IMR-90 (cell line): ENCODE results near the gene MCMBP. TPM values are rescaled to one million over a fixed set of nuclear protein-coding genes. Genes with fewer than 3 reads are reported as not detected.

Source experiments
- ATAC-seq: fragments of 200-7000 bp; cut with Tn5 transposase; 2 replicates; pipeline ENCODE4 v1.9.1; 2020; ENCODE audit warnings: low read depth, mild to moderate bottlenecking, moderate library complexity
- BruUV-seq: library from RNA; stranded (reverse); fragments of 400-500 nt; replicated peaks from 2 replicates; lab custom pipeline; 2021; lab: Mats Ljungman, UMichigan
- CTCF ChIA-PET: fragments of 300-600 bp; formaldehyde crosslinking; extraction: SDS; loops from one replicate; lab custom pipeline; 2021; ENCODE audit warnings: antibody characterized with exemption; lab: Yijun Ruan, JAX
- POLR2A ChIA-PET: fragments of 300-600 bp; sonication (Branson Sonifier 250); formaldehyde crosslinking; loops from one replicate; lab custom pipeline; 2022; ENCODE audit warnings: antibody characterized with exemption; ENCODE audit not compliant: unreplicated experiment; lab: Charles Lee
- DNase-seq: peaks from one replicate; pipeline ENCODE4 v3.0.0; 2013
- H2AFZ ChIP-seq: replicated peaks from 2 replicates; pipeline ENCODE3; 2013; ENCODE audit warnings: low read length, mild to moderate bottlenecking; ENCODE audit not compliant: poor library complexity
- H2AK5ac ChIP-seq: 2 replicates; pipeline ENCODE4 v1.6.1; 2013; ENCODE audit warnings: low read depth, low read length, inconsistent platforms
- H2AK9ac ChIP-seq: replicated peaks from 2 replicates; pipeline ENCODE3; 2013; ENCODE audit warnings: mild to moderate bottlenecking, low read depth, low read length, moderate library complexity; ENCODE audit not compliant: poor library complexity
- H2BK120ac ChIP-seq: 2 replicates; pipeline ENCODE4 v1.6.1; 2013; ENCODE audit warnings: low read depth, low read length, inconsistent platforms
- H2BK15ac ChIP-seq: 3 replicates; pipeline ENCODE4 v1.6.1; 2013; ENCODE audit warnings: low read depth, low read length, inconsistent platforms
- H2BK20ac ChIP-seq: 2 replicates; pipeline ENCODE4 v1.6.1; 2013; ENCODE audit warnings: low read depth, mild to moderate bottlenecking, inconsistent platforms, low read length, moderate library complexity
- H2BK5ac ChIP-seq: 2 replicates; pipeline ENCODE4 v1.6.1; 2013; ENCODE audit warnings: mild to moderate bottlenecking, low read depth, low read length, inconsistent platforms; ENCODE audit not compliant: poor library complexity, severe bottlenecking
- H3K14ac ChIP-seq: replicated peaks from 2 replicates; pipeline ENCODE4 v1.6.1; 2013; ENCODE audit warnings: low read depth, low read length, inconsistent platforms
- H3K18ac ChIP-seq: 2 replicates; pipeline ENCODE4 v1.6.1; 2013; ENCODE audit warnings: low read depth, low read length, control low read depth
- H3K23ac ChIP-seq: 2 replicates; pipeline ENCODE4 v1.6.1; 2013; ENCODE audit warnings: low read depth, low read length, inconsistent platforms
- H3K27ac ChIP-seq: 2 replicates; pipeline ENCODE4 v1.5.1; 2013; ENCODE audit warnings: mild to moderate bottlenecking, control low read depth, low read length; ENCODE audit not compliant: insufficient read depth
- H3K27me3 ChIP-seq: 2 replicates; pipeline ENCODE4 v1.6.1; 2013; ENCODE audit warnings: low read length; ENCODE audit not compliant: control insufficient read depth, insufficient read depth
- H3K36me3 ChIP-seq: 2 replicates; pipeline ENCODE4 v1.6.1; 2013; ENCODE audit warnings: low read length, mixed read lengths; ENCODE audit not compliant: control insufficient read depth, insufficient read depth
- H3K4ac ChIP-seq: 2 replicates; pipeline ENCODE4 v1.6.1; 2013; ENCODE audit warnings: low read depth, low read length, inconsistent platforms
- H3K4me1 ChIP-seq: 2 replicates; pipeline ENCODE4 v1.6.1; 2013; ENCODE audit warnings: low read length, mixed read lengths; ENCODE audit not compliant: control insufficient read depth, insufficient read depth
- H3K4me2 ChIP-seq: 2 replicates; pipeline ENCODE4 v1.6.1; 2013; ENCODE audit warnings: low read depth, mild to moderate bottlenecking, control low read depth, low read length, moderate library complexity
- H3K4me3 ChIP-seq: 2 replicates; pipeline ENCODE4 v1.5.1; 2013; ENCODE audit warnings: low read depth, mild to moderate bottlenecking, control low read depth, low read length, moderate library complexity; ENCODE audit not compliant: insufficient read depth
- H3K56ac ChIP-seq: 2 replicates; pipeline ENCODE4 v1.6.1; 2013; ENCODE audit warnings: low read length, inconsistent platforms; ENCODE audit not compliant: insufficient read depth; ENCODE audit errors: extremely low read depth
- H3K79me1 ChIP-seq, 2 experiments: 2 replicates each; pipeline ENCODE4 v1.6.1; 2013; ENCODE audit warnings: low read length in 2 of 2, inconsistent platforms in 1 of 2, low read depth in 1 of 2
- H3K9ac ChIP-seq: 2 replicates; pipeline ENCODE4 v1.6.1; 2013; ENCODE audit warnings: low read depth, low read length, control low read depth
- H3K9me1 ChIP-seq: 2 replicates; pipeline ENCODE4 v1.6.1; 2013; ENCODE audit warnings: low read length, inconsistent platforms; ENCODE audit not compliant: insufficient read depth
- H3K9me3 ChIP-seq: 2 replicates; pipeline ENCODE4 v1.6.1; 2013; ENCODE audit warnings: low read length; ENCODE audit not compliant: control insufficient read depth, insufficient read depth
- H4K20me1 ChIP-seq: 2 replicates; pipeline ENCODE4 v1.6.1; 2013; ENCODE audit warnings: low read length, inconsistent platforms; ENCODE audit not compliant: insufficient read depth
- H4K5ac ChIP-seq: 2 replicates; pipeline ENCODE4 v1.6.1; 2013; ENCODE audit warnings: mild to moderate bottlenecking, low read depth, low read length, control low read depth
- H4K8ac ChIP-seq, 2 experiments: 2 replicates each; pipeline ENCODE4 v1.6.1; 2013; ENCODE audit warnings: low read depth in 2 of 2, low read length in 2 of 2, control low read depth in 1 of 2, inconsistent platforms in 1 of 2
- H4K91ac ChIP-seq: 2 replicates; pipeline ENCODE4 v1.6.1; 2013; ENCODE audit warnings: low read depth, low read length, inconsistent platforms; ENCODE audit not compliant: insufficient read depth
- BHLHE40 ChIP-seq: fragments of 150-350 bp; IDR thresholded peaks from 2 replicates; pipeline ENCODE4 v1.6.1; 2016; ENCODE audit warnings: mild to moderate bottlenecking, low read depth, low read length
- CEBPB ChIP-seq: IDR thresholded peaks from 2 replicates; pipeline ENCODE4 v1.6.1; 2012; ENCODE audit warnings: low read depth, low read length, improper control_type of control experiment
- CHD1 ChIP-seq: IDR thresholded peaks from 2 replicates; pipeline ENCODE4 v1.6.1; 2012; ENCODE audit warnings: low read depth, low read length, improper control_type of control experiment
- CTCF ChIP-seq: conservative IDR thresholded peaks from 2 replicates; pipeline ENCODE4 v1.5.1; 2012; ENCODE audit warnings: mild to moderate bottlenecking, low read depth, low read length, improper control_type of control experiment
- FOS ChIP-seq: fragments of 150-350 bp; IDR thresholded peaks from 2 replicates; pipeline ENCODE4 v1.6.1; 2016; ENCODE audit warnings: low read depth, low read length
- MAFK ChIP-seq: IDR thresholded peaks from 2 replicates; pipeline ENCODE4 v1.6.1; 2012; ENCODE audit warnings: low read depth, low read length, improper control_type of control experiment
- MAZ ChIP-seq: IDR thresholded peaks from 2 replicates; pipeline ENCODE4 v1.6.1; 2012; ENCODE audit warnings: low read depth, mild to moderate bottlenecking, low read length, improper control_type of control experiment, moderate library complexity, borderline replicate concordance
- MXI1 ChIP-seq: IDR thresholded peaks from 2 replicates; pipeline ENCODE4 v1.6.1; 2012; ENCODE audit warnings: low read depth, mild to moderate bottlenecking, low read length, moderate library complexity, borderline replicate concordance
- NFE2L2 ChIP-seq: fragments of 150-350 bp; IDR thresholded peaks from 2 replicates; pipeline ENCODE4 v1.6.1; 2016; ENCODE audit warnings: low read depth, mild to moderate bottlenecking, low read length
- POLR2A ChIP-seq: IDR thresholded peaks from 2 replicates; pipeline ENCODE4 v1.6.1; 2012; ENCODE audit warnings: mild to moderate bottlenecking, low read depth, low read length
- RAD21 ChIP-seq: IDR thresholded peaks from 2 replicates; pipeline ENCODE4 v1.6.1; 2012; ENCODE audit warnings: low read length, improper control_type of control experiment
- RCOR1 ChIP-seq: IDR thresholded peaks from 2 replicates; pipeline ENCODE4 v1.6.1; 2012; ENCODE audit warnings: mild to moderate bottlenecking, low read length, improper control_type of control experiment; ENCODE audit not compliant: insufficient replicate concordance
- RFX5 ChIP-seq: IDR thresholded peaks from 2 replicates; pipeline ENCODE4 v1.8.0; 2012; ENCODE audit warnings: low read depth, mild to moderate bottlenecking, low read length, moderate library complexity
- SMC3 ChIP-seq: fragments of 150-350 bp; IDR thresholded peaks from 2 replicates; pipeline ENCODE4 v1.6.1; 2016; ENCODE audit warnings: low read depth, mild to moderate bottlenecking, antibody characterized with exemption, low read length, moderate library complexity
- USF2 ChIP-seq: fragments of 150-350 bp; IDR thresholded peaks from 2 replicates; pipeline ENCODE4 v1.6.1; 2017; ENCODE audit warnings: mild to moderate bottlenecking, antibody characterized with exemption, low read length, low read depth
- WGBS, 2 experiments: methylation state at CpG; one replicate each; pipeline versions ENCODE4 v1.1.5 to v1.1.7; 2013; ENCODE audit warnings: missing lambda C conversion rate in 2 of 2; ENCODE audit not compliant: insufficient read length in 1 of 2; ENCODE audit errors: extremely low coverage in 2 of 2; 5-methylcytosine and 5-hydroxymethylcytosine counted together
- dilution Hi-C: fragments of 300-500 bp; cut with HindIII; formaldehyde crosslinking; loops from one replicate; pipeline ENCODE4 v1.14.3; 2018; ENCODE audit warnings: low sequenced_read_pairs; ENCODE audit not compliant: unreplicated experiment
- in situ Hi-C: fragments of 300-500 bp; cut with MboI; formaldehyde crosslinking; loops from 3 replicates; pipeline ENCODE4 v1.14.3; 2019; ENCODE audit warnings: low sequenced_read_pairs, inconsistent platforms, mixed read lengths
- intact Hi-C: fragments of 100-400 bp; cut with micrococcal nuclease; formaldehyde crosslinking; loops from 2 replicates; pipeline ENCODE4 v1.10.0; 2022
- polyA plus RNA-seq, 3 experiments: library from polyadenylated mRNA; depleted of rRNA; stranded (reverse); fragments of >200 nt; gene quantifications; 2 replicates each; pipeline ENCODE4 v1.2.3, GENCODE V29; 2012; ENCODE audit warnings: low replicate concordance in 1 of 3
- total RNA-seq: library from RNA; depleted of rRNA; stranded (reverse); fragments of >200 nt; gene quantifications from 2 replicates; pipeline ENCODE4 v1.2.3, GENCODE V29; 2012
- TF ChIP-seq, protein P1 (sequence below): fragments of 150-350 bp; IDR thresholded peaks from 2 replicates; pipeline ENCODE4 v1.6.1; 2016; ENCODE audit warnings: low read depth, mild to moderate bottlenecking, low read length, moderate library complexity, borderline replicate concordance

The MCMBP gene
- total and polyA plus RNA-seq, 2 of the 4 experiments (the other 2 are of a cell fraction) = 39.0 to 59.9 TPM

- Histone ChIP-seq H2AFZ (no peak overlapping the region), H3K14ac (no peak overlapping the region), H2AK9ac (no peak overlapping the region), H3K27me3 (no peaks in the 10 kb centered on the region), H2BK15ac (no peak overlapping the region), H3K79me1 (peaks cover 8 to 13% of the 10 kb centered on the region in 2 experiments), H3K18ac (no peak overlapping the region), H3K4me1 (peaks cover 2% of the 10 kb centered on the region), H3K9me1 (peaks cover 3% of the 10 kb centered on the region; the same call in 1 of the 2 replicates), H4K91ac (no peak overlapping the region), H3K9ac (no peak overlapping the region), H3K27ac (peak overlapping the region; percentile 24; the same call in 1 of the 2 replicates), H3K9me3 (no peaks in the 10 kb centered on the region), H3K56ac (no peak overlapping the region), H3K4me2 (no peak overlapping the region), H2BK5ac (no peak overlapping the region), H3K36me3 (peaks cover 42% of the 10 kb centered on the region), H2BK120ac (no peak overlapping the region), H2AK5ac (no peak overlapping the region), H4K20me1 (no peaks in the 10 kb centered on the region), H3K4me3 (no peak overlapping the region), H2BK20ac (no peak overlapping the region), H3K23ac (no peak overlapping the region), H4K5ac (no peak overlapping the region), H4K8ac (no peak overlapping the region), H3K4ac (no peak overlapping the region)
- ChIA-PET CTCF (no interaction called here), POLR2A (no interaction called here)
- BruUV-seq = no TSS peak
- in situ Hi-C loops = no loop called here
- WGBS, 2 experiments = 100% methylated on average over 1 of the region's 1 CpG; no CpG with 5 or more reads in 1 of the 2 experiments
- TF ChIP-seq SMC3 (no peak), RCOR1 (no peak), MAFK (no peak), USF2 (no peak), NFE2L2 (no peak), RFX5 (no peak), POLR2A (no peak), RAD21 (no peak), FOS (no peak), BHLHE40 (no peak), MXI1 (no peak), CEBPB (no peak), CHD1 (no peak), MAZ (no peak), CTCF (no peak)
- TF ChIP-seq, protein P1, sequence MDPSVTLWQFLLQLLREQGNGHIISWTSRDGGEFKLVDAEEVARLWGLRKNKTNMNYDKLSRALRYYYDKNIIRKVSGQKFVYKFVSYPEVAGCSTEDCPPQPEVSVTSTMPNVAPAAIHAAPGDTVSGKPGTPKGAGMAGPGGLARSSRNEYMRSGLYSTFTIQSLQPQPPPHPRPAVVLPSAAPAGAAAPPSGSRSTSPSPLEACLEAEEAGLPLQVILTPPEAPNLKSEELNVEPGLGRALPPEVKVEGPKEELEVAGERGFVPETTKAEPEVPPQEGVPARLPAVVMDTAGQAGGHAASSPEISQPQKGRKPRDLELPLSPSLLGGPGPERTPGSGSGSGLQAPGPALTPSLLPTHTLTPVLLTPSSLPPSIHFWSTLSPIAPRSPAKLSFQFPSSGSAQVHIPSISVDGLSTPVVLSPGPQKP = no peak
- intact Hi-C loops = no loop called here
- dilution Hi-C loops = no loop called here
- DNase-seq = no peak
- no peak for ATAC-seq
Observed at GRCh38 chr10:119919826-119920225, 47.2 kb upstream of the MCMBP start.
